NCI-H2171 treated with DMSO at 0.1 percent for 48 hours (cell line): ENCODE measurements around the gene SDK1.
"Not testable (repeated sequence)": the region's sequence is repeated elsewhere in the genome, so short reads cannot be mapped to it uniquely, and the experiment has no call there.

ENCODE experiments used
- DNase-seq: peaks from one replicate; lab custom pipeline; 2025; lab: John Stamatoyannopoulos, UW

The SDK1 gene

DNA sequence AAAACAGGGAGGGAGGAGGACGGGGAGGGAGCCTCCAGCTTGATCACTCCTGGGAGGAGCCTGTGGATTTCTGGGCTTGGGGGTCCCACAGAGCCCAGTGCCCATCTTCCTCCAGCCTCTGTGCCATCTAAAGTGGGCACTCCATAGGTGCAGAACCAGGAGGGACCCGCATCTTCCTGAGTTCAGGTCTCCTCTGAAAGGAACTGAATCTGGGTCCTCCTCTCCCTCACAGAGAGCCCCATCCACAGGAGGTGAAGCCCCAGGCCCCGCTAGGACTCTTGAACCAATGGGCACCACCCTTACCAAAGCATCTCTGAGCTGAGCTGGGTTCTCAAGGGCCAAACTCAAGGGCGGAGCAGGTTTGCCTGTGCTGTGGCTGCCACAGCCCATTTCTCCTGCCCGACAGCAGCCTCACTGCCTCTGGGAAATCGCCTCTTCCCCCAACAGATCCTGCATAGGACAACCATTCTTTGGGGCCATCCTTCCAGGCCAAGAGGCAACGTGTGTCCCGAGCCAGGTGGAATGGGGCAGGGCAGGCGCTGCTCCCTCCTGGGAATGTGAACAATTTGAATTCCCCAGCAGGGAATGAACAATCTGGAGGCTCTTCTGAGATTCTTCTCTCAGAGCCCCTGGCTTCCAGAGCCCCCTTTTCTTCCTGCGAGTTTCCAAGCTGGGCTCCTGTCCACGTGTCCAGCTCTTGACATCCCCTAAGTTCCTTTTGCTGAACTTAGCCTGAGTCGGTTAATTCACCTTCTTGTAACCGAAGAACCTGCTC lies 970.1 kb downstream of the SDK1 start:
- DNase-seq, result no peak

DNA sequence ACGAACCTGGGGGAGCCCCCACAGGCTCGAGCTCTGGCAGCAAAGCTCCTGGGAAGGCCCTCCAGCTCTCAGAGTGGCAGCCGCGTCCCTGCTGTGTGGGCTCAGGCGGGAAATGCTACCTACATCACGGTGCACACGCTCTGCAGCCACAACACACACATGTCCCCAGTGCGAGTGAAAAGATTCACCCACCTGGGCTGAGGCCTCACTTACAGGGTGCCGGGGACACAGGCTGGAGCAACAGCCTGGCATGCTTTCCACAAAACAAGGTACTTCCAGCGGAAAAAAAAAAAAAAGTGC lies 970.6 kb downstream of the SDK1 start:
- DNase-seq, result no peak

DNA sequence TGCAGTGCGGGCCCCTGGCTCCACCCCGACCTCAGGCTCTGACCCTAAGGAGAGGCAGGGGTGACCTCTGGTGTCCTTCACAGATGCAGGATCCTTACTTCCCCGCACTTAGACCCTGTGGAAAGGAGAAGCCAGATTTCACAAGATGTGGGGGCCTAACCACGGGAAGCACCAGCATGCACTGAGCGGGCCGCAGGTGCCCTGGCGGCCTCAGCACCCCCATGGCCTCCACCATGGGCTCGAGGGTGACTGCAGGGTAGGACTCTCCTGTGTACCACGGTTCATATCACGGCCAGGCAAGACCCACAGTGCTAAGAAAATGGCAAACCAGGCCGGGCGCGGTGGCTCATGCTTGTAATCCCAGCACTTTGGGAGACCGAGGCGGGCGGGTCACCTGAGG lies 971.1 kb downstream of the SDK1 start:
- DNase-seq, result no peak

DNA sequence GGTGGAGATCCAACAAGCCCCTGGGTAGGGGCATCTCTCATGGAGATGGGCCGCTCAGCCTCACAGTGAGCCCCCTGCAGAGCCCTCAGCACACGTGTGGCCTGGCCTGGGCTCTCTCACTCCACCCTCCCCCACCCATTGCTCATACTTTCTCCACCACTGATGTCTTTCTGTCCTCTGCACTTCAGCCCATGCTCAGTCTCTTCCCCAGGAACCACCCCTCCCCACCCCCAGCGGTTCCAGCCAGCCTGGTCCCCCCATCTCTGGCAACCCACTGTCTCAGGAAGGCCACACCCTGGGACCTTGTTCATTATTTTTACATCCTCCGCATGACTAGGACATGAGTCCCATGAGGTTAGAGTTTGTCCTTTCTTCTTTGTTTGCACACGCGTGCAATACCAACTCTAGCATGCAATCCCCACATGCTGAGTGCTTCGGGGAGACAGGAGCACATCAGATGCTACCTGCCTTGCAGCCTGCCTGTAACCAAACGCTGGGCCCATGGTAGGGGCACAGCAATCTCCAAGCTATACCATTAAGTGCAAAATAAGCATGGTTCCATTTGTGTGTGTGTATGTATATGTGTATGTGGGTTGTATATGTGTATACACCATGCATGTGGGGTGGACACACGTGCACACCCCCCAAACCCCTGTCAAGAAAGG lies 972.6 kb downstream of the SDK1 start:
- peak; percentile 24 for DNase-seq

DNA sequence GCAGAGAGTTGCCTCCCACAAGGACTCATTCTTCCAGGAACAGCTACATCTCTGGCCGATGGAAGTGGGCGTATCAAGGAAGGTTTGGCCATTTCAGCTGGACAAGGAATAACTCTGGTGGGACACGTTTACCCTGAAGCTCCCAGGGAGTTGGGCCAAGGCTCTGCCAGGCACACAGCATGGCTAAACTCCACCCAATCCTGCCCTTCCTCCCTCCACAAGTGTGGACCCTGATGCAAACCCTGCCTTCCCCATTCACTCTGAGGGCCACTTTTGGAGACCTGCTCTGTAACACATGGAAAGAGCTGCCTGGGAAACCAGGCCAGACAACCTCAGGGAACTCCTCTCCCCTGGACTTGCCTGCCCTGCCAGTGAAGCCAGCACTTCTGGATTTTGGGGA lies 973.2 kb downstream of the SDK1 start:
- DNase-seq, result no peak

DNA sequence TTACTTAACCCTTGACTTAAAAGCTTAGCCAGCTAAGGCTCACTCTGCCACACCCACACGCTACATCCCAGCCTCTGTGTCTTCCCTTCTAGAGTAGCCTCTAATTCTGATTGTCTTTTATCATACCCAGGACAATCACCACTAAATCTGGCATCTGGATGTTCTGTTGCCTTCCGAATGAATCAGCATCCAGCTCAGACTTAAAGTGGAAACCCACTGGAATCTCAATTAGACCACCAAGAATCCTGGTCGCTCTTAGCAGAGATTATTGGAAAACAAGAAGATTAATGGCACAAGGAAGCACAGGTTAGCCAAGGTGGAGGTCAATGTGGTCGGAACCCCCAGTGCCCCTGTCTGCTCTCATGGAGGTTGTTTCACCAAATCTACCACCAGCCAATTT lies 976.9 kb downstream of the SDK1 start:
- DNase-seq, result no peak

DNA sequence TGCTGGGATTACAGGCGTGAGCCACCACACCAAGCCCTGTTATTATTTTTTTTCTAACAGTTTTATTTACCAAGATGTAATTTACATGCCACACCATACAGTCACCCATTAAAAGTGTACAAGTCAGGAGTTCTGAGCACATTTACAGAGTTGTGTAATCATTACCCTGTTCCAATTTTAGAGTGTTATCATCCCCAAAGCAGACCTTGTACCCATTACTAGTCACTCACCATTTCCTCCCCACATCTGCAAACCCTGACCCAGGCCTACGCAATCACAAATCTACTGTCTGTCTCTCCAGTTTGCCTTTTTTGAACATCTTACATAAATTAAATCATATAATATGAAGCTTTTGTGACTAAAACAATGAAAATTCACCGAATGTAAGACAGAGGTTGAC lies 978.2 kb downstream of the SDK1 start:
- DNase-seq, result no peak

DNA sequence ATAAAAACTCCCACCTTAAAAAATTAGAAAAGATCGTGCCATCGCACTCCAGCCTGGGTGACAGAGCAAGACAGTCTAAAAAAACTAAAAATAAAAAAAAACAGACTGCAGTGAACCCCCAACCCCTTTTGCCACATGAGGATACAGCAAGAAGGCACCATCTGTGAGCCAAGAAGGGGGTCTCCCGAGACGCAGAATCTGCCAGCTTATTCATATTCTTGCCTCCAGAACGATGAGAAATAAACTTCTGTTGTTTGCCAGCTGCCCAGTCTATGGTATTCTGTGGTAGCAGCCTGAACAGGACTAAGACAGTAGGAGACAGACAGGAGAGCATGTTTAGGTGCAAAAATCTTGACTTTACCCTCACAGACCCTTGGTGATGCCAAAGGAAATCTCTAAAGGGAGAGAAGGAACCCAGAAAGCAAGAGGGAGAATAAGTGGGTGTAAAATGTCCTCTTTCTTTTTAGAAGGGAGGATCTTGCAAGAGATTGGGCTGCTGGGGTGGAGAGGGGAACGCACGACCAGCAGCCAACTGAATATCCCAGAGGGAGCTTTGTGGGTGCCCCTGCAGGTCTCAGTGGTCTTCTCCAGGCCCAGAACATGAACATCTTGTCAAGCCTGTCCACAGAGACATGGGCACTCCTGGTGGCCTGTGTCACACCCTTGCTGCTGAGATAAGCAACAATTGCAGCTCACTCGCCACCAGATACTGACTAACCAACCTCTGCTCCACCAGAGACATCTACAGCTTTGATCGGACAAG lies 980.4 kb downstream of the SDK1 start:
- DNase-seq, result peak; percentile 47

DNA sequence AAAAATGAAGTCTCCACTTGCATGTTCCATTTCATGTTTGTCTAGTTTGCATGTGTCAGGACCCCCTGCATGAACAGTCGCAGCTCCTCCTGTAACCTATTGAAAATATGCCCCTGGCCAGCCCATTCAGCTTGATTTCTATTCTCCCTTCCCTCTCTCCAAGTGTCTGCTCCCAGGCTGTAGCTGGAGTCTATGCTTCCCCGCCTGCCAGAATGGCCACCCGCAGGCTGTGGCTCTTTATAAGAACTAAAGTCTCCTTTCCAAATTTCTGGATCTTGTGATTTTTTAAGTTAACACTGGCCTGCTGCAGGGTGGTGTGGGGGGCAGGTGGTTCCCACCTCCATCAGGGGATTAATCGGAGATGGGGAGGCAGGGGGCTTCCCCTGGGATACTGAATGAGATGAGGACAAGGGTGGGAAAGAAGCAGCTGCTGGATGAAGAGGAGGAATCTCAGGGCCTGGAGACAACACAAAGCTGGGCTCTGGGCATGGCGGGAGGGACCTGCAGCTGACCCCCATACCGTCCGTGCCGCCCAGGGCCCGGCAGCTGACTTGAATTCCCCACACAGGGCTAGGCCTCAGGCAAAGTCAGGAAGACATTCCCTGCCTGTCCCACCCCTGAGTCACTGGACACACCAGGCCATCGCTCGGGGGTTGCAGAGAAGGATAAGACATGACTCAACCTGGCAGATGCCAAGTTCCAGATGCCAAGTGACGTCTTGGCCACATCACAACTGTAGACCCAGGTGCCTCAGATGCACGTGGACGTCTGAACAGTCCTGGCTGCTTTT lies 981.6 kb downstream of the SDK1 start:
- no peak for DNase-seq

DNA sequence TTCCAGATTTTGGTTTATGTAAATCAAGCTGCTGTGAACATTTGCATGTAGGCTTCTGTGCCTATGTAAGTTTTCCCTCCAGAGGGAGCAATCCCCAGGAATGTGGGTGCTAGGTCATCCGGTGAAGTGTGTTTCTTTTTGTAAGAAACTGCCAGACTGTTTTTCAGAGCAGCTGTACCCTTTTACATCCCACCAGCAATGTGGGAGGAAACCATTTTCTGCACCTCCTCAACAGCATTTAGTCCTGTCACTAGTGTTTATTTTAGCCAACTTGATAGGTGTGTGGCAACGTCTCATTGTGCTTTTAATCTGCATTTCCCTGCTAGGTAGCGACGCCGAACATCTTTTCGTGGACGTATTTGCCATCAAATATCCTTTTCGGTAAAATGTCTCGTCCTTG lies 985.3 kb downstream of the SDK1 start:
- no peak for DNase-seq

DNA sequence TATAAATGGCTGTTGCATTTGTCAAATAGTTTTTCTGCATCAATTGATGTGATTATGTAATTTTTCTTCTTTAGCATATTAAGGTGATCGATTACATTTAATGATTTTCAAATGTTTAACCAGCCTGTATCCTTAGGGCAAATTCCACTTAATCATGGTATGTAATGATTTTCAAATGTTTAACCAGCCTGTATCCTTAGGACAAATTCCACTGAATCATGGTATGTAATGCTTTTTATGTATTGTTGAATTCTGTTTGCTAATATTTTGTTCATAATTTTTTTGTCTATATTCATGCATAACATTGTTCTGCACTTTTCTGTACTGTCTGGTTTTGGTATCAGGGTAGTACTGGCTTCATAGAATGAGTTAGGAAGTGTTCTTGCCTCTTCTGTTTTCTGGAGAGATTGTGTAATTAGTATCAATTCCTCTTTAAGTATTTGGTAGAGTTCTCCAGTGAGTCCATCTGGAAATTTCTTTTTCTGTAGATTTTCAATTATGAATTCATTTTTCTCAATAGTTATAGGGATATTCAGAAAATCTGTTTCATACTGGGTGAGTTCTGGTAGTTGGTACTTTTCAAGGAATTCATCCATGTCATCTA lies 987.8 kb downstream of the SDK1 start:
- DNase-seq, result no peak

DNA sequence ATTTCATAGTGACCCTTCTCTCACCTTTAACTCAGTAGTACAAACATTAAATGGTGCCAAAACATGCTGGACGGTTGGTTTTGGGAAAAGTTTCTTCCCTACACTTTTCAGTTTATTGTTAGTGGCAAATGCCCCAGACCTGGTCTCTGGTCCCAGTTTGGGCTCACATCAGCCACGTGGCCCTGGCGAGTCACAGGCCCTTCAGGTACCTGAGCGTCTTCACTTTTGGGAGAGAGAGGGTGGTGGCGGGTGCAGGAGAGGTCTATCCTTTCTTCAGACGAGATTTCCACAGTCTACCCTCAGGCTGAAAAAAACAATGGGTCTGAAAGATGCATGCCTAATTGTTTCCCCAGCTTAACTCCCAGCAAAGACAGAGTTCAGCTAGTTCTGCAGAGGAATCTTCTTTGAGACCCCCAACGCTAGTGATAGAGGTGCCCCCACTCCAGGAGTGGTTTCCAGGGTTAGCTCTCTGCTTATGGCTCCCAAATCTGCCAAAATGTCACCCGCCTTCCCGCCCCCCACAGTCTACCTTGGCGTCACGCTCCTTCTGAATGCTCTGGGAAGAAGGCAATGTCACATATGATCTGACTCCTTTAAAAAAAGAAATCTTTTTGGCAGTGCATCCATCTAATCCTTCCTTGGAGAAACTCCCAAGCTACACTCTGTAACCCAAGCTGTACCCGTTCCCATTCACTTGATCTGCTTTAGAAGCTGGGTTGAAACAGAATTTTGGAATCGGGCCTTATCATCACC lies 996.3 kb downstream of the SDK1 start:
- DNase-seq, result no peak

DNA sequence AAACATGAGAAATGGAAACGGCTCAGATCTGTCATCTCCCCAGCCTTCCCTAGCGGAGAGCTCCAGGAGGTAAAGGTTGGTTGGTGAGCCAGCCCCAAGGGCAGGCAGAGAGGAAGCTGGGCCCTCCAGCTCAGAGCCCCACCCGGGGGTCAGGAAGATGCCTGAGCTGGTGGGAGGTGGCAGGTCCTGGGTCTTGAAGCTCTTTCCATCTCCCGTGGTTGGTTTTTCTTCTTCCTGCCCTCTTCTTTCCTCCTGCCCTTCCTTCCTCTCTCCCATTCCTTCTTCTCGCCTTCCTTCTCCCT lies 996.8 kb downstream of the SDK1 start:
- no peak for DNase-seq

DNA sequence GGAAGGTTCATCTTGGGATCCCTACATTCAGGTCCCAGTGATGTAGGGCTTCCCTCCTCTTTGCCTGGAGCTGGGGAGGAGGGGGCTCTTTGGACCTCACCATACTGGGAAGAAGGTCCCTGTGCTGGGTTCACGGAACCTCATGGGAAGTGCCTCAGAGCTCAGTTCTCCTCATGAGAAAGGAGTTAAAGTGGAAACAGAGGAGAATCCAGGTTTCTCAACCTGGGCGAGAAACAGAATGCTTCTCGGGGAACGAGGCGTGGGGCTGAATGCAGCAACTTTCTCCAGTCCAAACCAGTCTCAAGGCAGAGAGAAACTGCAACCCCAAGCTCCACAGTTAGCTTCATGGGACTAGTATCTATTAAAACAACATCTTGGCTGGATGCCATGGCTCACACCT lies 998.4 kb downstream of the SDK1 start:
- no peak for DNase-seq

DNA sequence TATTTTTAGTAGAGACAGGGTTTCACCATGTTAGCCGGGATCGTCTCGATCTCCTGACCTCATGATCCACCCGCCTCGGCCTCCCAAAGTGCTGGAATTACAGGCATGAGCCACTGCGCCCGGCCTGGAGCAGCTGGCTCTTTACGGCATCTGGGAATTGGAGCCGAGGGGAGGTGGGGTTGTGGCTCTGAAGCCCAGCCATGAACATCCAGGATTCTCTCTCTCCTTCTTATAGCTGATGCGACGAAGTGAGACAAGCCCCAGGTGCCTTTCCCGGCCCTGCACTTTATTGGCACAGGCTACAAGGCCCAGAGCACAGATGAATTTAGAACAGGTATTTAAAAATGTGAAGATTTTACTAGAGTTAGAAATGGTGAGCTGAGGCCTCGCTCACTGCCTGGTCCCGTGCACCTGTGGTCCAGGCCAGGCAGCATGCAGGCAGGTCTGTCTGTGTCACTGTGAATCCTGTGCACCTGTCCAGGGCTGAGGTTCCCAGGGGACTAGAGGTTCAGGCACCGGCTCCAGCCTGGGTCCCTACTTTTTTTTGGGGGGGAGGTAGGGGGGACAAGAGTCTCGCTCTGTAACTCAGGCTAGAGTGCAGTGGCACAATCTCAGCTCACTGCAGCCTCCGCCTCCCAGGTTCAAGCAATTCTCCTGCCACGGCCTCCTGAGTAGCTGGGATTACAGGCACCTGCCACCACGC lies 1001.3 kb downstream of the SDK1 start:
- no peak for DNase-seq

DNA sequence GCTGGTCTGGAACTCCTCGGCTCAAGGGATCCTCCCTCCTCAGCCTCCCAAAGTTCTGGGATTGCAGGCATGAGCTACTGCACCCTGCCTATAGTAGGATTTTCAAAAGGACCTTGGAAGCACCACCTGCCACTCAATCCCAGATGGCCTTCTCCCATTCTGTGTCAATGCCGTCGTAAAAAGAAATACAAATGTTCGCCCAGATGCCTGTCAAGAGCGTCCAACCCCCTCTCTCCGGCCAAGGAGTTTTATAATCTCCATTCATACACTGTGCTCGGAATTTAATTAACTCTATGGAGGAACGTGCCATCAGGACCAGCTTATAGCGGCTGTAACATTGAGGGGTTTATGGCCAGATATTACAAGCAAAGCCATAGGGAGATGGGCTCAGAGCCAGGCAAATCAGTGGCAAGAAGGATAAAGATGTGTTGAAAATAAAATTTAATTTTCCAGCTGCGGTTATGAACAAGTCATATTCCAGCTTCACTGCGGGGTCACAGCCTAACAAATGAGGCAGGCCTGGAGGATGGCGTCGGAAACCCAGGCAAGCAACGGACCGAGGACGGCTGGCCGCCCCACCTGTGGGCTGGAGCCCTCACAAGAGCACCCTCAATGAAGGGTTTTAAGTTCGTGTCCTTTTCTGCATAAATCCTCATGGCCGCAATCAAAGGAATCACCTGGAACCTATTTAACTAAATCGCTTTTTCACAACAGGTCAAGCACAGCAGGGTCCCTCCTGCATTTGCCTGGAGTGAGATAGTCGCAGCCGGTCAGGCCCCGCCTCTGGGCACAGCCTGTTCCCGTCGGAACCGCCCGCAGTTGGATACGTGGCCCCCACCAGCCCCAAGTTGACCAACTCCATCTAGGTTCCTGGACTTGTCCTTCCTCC lies 1006.5 kb downstream of the SDK1 start:
- DNase-seq, result no peak

DNA sequence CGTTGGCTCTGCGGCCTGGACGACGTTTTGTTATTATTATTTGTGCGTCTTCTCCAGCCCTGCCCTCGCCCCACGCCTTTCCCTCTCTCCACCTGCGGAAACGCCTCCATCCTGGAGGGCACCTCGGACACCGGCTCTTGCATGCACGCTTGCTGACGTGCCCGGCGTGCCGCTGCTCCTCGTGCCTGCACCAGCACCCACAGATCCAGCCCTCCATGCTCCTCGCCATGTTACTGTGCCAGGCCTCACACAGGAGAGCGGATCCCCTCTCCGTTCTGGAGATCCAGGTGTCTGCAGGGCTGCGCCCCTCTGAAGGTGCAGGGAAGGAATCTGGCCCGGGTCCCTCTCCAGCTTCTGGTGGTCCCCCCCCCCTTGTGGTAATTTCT lies 1007.1 kb downstream of the SDK1 start:
- no peak for DNase-seq

DNA sequence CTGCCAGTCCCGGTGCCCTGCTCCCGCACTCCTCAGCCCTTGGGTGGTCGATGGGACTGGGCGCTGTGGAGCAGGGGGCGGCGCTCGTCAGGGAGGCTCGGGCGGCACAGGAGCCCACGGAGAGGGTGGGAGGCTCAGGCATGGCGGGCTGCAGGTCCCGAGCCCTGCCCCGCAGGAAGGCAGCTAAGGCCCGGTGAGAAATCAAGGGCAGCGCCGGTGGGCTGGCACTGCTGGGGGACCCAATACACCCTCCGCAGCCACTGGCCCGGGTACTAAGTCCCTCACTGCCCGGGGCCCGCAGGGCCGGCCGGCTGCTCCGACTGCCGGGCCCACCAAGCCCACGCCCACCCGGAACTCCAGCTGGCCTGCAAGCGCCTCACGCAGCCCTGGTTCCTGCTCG lies 1012.9 kb downstream of the SDK1 start:
- not testable (repeated sequence) for DNase-seq

DNA sequence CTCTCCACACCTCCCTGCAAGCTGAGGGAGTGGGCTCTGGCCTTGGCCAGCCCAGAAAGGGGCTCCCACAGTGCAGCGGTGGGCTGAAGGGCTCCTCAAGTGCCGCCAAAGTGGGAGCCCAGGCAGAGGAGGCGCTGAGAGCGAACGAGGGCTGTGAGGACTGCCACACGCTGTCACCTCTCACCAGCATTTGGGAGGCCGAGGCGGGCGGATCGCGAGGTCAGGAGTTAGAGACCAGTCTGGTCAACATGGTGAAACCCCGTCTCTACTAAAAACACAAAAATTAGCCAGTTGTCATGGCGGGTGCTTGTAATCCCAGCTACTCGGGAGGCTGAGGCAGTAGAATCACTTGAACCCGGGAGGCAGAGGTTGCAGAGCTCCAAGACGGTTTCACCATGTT lies 1013.3 kb downstream of the SDK1 start:
- not testable (repeated sequence) for DNase-seq
